CD4-positive, alpha-beta T cell treated with Interleukin-17A for 4 hours (primary cell): ENCODE results near the gene XPO6.

Experiments
- DNase-seq: peaks from one replicate; pipeline ENCODE4 v3.0.0-alpha.2; 2020; ENCODE audit warnings: mixed read lengths

Gene XPO6

GRCh38 chr16:28207399-28207798 lies 4.4 kb downstream of the XPO6 start:
- DNase-seq, result no peak

GRCh38 chr16:28205974-28206373 lies 5.8 kb downstream of the XPO6 start:
- no peak for DNase-seq

- no peak for DNase-seq
These were observed 6.5 kb downstream of the XPO6 start for GRCh38 chr16:28205117-28205899.

- no peak for DNase-seq
These were observed 7.1 kb downstream of the XPO6 start for GRCh38 chr16:28204622-28205021.

- DNase-seq, result no peak
These were observed 7.6 kb downstream of the XPO6 start for GRCh38 chr16:28204204-28204603.

- DNase-seq, result peak; percentile 46
These were observed 9.5 kb downstream of the XPO6 start for GRCh38 chr16:28202147-28202746.

- DNase-seq, result no peak
These were observed 11.1 kb downstream of the XPO6 start for GRCh38 chr16:28200661-28201060.

- DNase-seq, result no peak
These were observed 15.3 kb downstream of the XPO6 start for GRCh38 chr16:28196387-28196987.

GRCh38 chr16:28195859-28196258 lies 15.9 kb downstream of the XPO6 start:
- no peak for DNase-seq

DNA sequence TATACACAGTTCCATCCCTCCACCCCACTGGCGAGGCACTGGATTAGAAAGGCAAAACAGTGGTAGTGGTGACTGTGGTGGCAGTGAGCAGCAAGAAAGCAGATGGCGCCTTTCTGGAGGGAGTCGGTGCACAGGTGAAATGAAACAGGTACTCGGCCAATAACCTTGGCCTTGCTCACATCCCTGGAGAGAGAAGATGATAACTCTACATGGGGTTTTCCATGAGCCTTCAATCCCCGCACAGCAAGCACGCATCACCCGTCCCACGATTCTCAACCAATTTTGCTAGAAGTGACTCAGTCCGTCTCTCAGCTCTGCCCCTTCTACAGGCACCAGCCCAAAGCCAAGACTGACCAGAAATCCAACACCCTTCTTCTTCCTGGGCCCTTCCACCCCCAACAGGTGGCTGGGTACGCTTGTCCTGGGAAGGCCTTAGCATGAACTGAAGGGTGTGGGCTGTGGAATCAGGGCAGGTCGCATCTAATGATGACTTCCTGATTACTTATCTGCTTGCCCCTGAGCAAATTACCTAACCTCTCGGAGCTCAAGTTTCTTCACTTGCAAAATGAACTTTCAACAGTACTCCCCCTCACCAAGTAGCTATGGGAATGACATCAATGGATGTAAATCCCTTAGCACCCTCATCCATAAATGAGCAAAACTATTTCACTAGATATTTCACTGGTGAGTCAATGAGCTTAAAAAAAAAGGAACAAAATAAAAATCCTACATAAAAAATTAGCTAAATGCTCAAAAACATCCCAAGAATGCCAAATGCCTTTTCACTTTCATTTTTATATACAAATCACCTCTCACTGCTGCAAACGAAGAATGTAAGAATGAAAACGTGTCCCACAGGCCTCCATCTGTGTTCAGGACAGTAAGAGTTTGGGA lies 18.0 kb downstream of the XPO6 start:
- DNase-seq, result peak; percentile 36

DNA sequence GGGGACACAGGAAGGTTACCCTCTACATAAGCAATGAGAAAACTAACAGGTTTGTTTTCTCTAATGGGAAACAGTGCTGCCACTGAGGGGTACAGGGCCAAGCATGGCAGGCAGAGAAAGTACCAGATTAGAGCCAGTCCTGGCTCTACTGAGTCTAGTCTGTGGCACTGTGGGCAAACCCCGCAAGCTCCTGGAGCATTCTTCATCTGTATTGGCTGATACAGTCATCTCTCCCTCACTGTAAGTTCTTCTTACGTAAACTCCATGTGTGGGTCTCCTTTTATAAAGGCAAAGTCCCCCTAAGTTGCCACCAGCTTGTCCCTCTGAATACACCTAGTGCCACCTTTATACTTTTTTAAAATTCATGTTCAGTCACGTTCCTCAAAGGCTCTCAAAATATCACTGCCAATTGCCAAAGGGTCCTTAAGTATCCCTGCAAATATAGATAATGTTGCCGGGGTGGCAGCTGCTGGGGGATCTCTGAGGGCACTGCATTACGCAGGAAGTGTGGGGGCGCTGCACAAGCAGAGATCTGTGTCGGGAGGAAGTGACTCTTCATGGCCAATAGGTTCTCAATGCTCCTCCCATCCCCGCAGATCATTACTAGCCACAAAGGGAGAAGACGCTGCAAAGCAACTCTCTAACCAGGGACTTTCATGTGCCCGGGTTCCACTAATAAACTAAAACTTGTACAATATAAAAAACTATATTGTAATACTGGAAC lies 18.8 kb downstream of the XPO6 start:
- peak; percentile 81 for DNase-seq

DNA sequence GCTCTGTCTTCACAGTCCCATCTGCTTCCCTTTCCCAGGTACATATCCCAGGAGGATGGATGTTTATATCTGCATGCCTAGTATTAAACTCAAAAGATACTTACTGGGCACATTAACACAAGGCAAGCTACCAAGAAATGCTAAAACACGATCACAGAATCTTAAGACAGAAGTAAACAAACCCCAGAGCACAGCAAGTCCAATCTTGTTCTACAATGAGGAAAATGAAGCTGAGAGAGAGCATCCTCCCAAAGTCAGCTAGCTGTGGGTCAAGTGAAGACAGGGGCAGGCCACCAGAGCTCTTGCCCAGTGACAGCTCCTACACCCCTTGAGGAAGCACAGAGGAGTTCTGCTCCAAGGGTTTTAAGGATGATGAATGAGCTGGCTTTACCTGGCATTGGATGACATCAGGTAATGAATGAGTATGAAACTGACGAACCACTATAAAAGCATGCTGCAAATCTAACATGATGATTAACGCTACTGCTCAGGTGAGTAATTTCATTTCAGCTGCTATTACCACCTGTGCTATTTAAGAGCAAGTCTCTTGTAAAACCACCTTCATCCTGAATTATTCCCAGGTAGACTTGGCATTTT lies 20.3 kb downstream of the XPO6 start:
- no peak for DNase-seq

- peak; percentile 57 for DNase-seq
These were observed 22.5 kb downstream of the XPO6 start for GRCh38 chr16:28189245-28189644.

- DNase-seq, result no peak
These were observed 23.5 kb downstream of the XPO6 start for GRCh38 chr16:28188085-28188916.

DNA sequence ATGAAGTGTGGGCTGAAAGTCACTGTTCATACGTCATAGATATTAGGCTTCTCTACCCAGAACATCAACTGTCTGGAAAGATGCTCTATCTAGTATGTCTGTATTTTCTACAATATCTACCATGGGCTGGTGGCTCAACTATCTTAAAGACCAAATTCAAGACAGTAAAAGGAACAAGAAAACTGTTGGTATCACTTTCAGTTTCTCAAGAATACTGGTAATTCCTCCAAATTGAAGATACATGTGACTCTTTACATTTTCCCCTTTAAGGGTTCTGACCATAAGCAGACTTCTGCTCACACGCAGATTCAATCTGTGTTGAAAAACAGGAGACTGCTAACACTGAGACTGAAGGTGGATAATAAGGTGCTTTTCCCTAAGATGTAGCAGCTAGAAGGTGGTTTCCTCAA lies 24.2 kb downstream of the XPO6 start:
- no peak for DNase-seq

DNA sequence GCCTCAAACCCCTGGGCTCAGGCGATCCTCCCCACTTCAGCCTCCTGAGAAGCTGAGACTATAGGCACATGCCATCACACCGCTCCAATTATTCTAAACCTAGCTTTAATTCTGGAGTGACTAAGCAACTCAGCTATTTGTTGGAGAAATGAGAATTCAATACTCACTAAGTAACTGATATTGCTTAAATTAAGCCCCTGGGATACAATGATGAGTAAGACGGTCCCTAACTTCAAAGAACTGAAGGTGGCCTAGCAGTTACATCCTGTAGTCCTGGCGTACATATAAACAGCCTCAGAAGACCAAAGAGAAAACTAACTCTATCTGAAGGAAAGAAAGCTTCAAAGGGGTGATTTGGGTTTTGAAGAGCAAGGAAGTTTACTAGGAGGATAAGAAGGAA lies 25.0 kb downstream of the XPO6 start:
- peak; percentile 23 for DNase-seq

- DNase-seq, result no peak
These were observed 26.1 kb downstream of the XPO6 start for GRCh38 chr16:28185696-28186095.

DNA sequence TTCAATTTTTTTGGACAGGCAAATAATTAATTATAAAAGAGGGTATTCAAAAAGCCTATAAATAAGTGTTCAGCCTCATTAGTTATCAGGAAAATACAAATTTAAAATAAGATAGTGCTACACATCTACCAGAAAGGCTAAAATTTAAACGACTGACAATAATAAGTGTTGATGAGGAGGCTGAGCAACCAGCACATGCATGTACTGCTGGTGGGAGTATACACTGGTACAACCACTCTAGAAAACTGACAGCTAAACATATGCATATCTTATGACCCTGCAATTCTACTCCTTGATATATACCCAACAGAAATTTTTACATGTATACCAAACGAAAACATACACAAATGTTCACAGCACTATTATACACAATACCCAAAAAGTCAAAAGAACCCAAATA lies 27.1 kb downstream of the XPO6 start:
- no peak for DNase-seq

GRCh38 chr16:28183930-28184329 lies 27.8 kb downstream of the XPO6 start:
- DNase-seq, result no peak

GRCh38 chr16:28183484-28183883 lies 28.3 kb downstream of the XPO6 start:
- no peak for DNase-seq

DNA sequence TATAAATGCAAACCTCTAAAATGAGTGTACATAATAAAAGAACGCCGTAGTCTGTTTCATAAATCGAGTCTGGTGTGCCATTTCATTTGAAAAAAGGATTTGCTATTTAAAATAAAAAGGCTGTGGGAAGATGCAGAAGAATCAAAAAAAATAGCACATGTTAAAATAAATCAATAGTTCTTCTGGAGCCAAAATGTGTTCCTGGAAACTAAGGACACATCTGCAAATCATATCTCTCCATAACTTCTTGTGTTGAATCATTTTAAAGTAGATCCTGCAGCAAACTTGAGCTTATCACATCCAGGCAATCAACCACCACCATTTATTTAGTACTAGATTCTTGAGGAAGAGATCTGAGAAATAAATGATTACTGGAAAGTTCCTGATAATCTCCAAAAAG lies 29.0 kb downstream of the XPO6 start:
- no peak for DNase-seq
